Stimulated activated CD4-positive, alpha-beta T cell treated with anti-CD3 and anti-CD28 coated beads, Interleukin-12 subunit alpha, Interleukin-12 subunit beta, amount 100 ng/mL, for 4 hours (primary cell): ENCODE data around the gene ACP4.
A peak's percentile ranks its signal among the peaks of the same experiment; 100 is the strongest.

Experiments used
- DNase-seq: peaks from one replicate; pipeline ENCODE4 v3.0.0-alpha.2; 2020

Gene ACP4

GRCh38 chr19:50823389-50824042 is 33.3 kb downstream of the ACP4 start, which contains the start of gene KLK1:
Gene KLK1, minus strand, starts transcription at chr19:50823787. Its CDS starts 39 bp downstream, at chr19:50823748.
- no peak for DNase-seq

GRCh38 chr19:50826492-50827240 is 36.5 kb downstream of the ACP4 start:
- no peak for DNase-seq

- DNase-seq: no peak
Observed at GRCh38 chr19:50827476-50827875, 37.3 kb downstream of the ACP4 start.

- DNase-seq: no peak
Observed at GRCh38 chr19:50829801-50830200, 39.6 kb downstream of the ACP4 start.

- no peak for DNase-seq
Observed at GRCh38 chr19:50830266-50831025, 40.2 kb downstream of the ACP4 start.

- DNase-seq: no peak
Observed at GRCh38 chr19:50831026-50831396, 40.8 kb downstream of the ACP4 start.

- DNase-seq: no peak
Observed at GRCh38 chr19:50832666-50833065, 42.5 kb downstream of the ACP4 start.

- no peak for DNase-seq
Observed at GRCh38 chr19:50833117-50833801, 43.0 kb downstream of the ACP4 start, which contains the start of gene KLK15. Gene KLK15, minus strand, starts transcription at chr19:50833574. Its CDS starts 2,082 bp downstream, at chr19:50831492.

GRCh38 chr19:50833802-50834167 is 43.6 kb downstream of the ACP4 start:
- no peak for DNase-seq

- no peak for DNase-seq
Observed at GRCh38 chr19:50835103-50835784, 45.0 kb downstream of the ACP4 start.

GRCh38 chr19:50835785-50836542 is 45.7 kb downstream of the ACP4 start:
- peak; percentile 77 for DNase-seq

- no peak for DNase-seq
Observed at GRCh38 chr19:50836543-50837195, 46.5 kb downstream of the ACP4 start.

- no peak for DNase-seq
Observed at GRCh38 chr19:50837300-50837699, 47.1 kb downstream of the ACP4 start.

- DNase-seq: no peak
Observed at GRCh38 chr19:50838239-50838638, 48.0 kb downstream of the ACP4 start.

- DNase-seq: no peak
Observed at GRCh38 chr19:50839712-50840655, 49.8 kb downstream of the ACP4 start.

GRCh38 chr19:50842130-50842529 is 51.9 kb downstream of the ACP4 start:
- no peak for DNase-seq

GRCh38 chr19:50843205-50843604 is 53.0 kb downstream of the ACP4 start:
- DNase-seq: no peak

GRCh38 chr19:50843701-50844221 is 53.5 kb downstream of the ACP4 start:
- DNase-seq: no peak

- DNase-seq: no peak
Observed at GRCh38 chr19:50844296-50844935, 54.2 kb downstream of the ACP4 start.
